Vagina (tissue), 2 donors: Measurements from ENCODE around the gene PHIP.

Experiments used
- POLR2A ChIP-seq, 2 donors: fragments of 450-650 bp; IDR thresholded peaks; one replicate each; pipeline ENCODE4 v1.6.1; 2017; ENCODE audit warnings: antibody characterized with exemption in 2 of 2, mild to moderate bottlenecking in 2 of 2, moderate library complexity in 2 of 2
- POLR2AphosphoS5 ChIP-seq, 2 donors: sonication (generic); formaldehyde crosslinking; IDR thresholded peaks; one replicate each; pipeline ENCODE4 v1.9.0; 2017; ENCODE audit warnings: antibody characterized with exemption in 2 of 2, mild to moderate bottlenecking in 2 of 2, low read depth in 1 of 2; ENCODE audit not compliant: insufficient read depth in 1 of 2
- TF ChIP-seq, protein P1 (sequence below), 3 experiments: fragments of 450-650 bp in 2 of 3; fragments of 200-600 bp in 1 of 3; sonication (generic) in 1 of 3; IDR thresholded peaks; one replicate each; pipeline ENCODE4 v1.5.1; 2017 to 2019; ENCODE audit warnings: antibody characterized with exemption in 3 of 3, mild to moderate bottlenecking in 2 of 3, moderate library complexity in 2 of 3

GRCh38 chr6:79005497-79005896 is 72.6 kb downstream of the PHIP start:
- TF ChIP-seq, protein P1, sequence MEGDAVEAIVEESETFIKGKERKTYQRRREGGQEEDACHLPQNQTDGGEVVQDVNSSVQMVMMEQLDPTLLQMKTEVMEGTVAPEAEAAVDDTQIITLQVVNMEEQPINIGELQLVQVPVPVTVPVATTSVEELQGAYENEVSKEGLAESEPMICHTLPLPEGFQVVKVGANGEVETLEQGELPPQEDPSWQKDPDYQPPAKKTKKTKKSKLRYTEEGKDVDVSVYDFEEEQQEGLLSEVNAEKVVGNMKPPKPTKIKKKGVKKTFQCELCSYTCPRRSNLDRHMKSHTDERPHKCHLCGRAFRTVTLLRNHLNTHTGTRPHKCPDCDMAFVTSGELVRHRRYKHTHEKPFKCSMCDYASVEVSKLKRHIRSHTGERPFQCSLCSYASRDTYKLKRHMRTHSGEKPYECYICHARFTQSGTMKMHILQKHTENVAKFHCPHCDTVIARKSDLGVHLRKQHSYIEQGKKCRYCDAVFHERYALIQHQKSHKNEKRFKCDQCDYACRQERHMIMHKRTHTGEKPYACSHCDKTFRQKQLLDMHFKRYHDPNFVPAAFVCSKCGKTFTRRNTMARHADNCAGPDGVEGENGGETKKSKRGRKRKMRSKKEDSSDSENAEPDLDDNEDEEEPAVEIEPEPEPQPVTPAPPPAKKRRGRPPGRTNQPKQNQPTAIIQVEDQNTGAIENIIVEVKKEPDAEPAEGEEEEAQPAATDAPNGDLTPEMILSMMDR (IDR thresholded peaks at IDR 0.05), result no peak
- TF ChIP-seq POLR2A (IDR thresholded peaks at IDR 0.05), result no peak
- no peak for TF ChIP-seq POLR2AphosphoS5 (IDR thresholded peaks at IDR 0.05; ENCODE audit: insufficient read depth in 1 of 2, low read depth in 1 of 2)
